Globus pallidus (tissue), 1 donor: ENCODE data around the gene SEMA4C.
A peak's percentile ranks its signal among the peaks of the same experiment; 100 is the strongest.
"Not testable (repeated sequence)": the region's sequence is repeated elsewhere in the genome, so short reads cannot be mapped to it uniquely, and the experiment has no call there.

Source experiments
- DNase-seq: peaks from one replicate; pipeline ENCODE4 v3.0.0-alpha.2; 2015; ENCODE audit warnings: low spot score

The SEMA4C gene

DNA sequence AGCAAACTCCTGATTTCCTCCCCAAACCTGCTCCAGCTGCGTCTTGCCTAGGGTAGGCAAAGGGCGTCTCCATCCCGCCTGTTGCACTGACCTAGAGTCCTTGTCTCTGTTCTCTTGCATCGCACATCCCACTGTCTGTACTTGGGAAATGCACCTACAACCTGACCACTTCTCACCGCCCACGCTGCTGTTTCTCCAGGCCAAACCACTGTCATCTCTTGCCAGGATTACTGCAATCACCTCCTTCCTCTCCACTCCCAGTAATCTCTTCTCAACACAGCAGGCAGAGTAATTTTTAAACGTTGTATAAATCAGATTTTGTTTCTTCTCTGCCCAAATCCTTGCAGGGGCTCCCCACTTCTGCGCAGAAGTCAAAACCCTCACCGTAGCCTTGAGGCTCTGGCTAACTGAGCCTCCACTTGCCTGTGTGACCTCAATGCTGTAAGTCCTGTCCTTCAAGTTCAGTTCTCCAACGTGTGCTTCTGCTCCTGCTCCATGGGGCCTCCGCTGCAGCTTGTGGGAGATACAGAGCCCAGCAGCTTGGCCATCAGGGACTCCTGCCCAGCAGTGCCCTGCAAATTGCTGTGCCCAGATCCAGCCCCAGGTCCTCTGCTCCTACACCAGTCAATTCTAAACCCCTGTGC lies 27.7 kb upstream of the SEMA4C start:
- DNase-seq = no peak

DNA sequence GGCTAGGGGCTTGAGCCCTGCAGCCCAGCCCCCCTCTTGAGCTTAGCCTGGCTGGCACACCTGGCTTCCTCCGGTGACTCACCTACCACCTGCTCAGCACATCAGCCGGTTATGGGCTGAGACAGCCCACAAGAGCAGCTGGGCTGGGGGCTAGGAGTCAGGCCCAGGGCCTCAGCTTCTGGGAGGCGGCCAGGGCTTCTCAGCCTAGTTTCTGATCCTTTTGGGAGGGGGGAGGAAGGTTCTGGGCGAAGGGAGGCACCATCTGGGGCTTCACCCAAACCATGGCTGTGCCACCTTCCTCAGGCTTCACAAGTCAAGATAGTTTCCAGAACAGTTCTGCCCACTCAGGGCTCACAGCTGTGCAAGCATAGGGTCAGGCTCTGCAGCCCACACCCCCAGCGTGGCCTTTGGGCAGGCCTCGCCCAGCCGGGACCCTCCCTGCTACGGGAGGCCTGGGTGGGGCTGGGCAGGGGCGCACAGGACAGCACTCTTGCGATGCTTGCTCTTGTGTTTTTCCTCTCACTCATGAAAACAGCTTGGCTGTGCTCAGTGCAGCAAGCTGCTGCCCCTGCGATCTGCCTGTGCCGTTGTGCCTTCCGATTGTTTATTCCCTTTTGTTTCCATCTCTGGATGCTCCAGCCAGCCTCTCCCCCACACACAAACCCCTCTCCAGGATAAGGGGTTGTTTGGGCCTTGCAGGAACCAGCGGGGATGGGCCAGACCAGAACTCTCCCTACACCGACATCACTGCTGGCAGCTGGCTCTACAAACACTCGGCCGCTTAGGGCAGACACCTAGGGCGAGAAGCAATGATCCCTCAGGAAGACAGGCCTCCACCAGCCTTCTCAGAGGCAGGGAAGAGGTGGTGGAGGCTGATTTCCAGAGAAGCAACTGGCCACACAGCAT lies 26.1 kb upstream of the SEMA4C start:
- DNase-seq = no peak

GRCh38 chr2:96895032-96895745 lies 25.3 kb upstream of the SEMA4C start:
- DNase-seq = peak; percentile 76

DNA sequence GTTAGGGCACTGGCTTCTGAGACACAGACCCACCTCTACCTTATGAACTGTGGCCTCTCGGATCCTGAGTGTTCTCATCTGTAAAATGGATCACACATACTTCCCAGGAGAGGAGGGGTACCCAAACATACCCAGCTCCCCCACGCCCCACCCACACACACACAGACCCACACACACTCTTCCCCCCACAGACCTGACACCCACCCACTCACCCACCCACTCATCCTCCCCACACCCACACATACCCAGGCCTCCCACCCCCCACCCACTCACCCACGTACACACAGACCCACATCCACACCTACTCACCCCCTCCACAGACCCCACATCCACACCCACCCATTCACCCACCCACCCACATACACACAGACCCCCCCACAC lies 24.3 kb upstream of the SEMA4C start:
- no peak for DNase-seq

DNA sequence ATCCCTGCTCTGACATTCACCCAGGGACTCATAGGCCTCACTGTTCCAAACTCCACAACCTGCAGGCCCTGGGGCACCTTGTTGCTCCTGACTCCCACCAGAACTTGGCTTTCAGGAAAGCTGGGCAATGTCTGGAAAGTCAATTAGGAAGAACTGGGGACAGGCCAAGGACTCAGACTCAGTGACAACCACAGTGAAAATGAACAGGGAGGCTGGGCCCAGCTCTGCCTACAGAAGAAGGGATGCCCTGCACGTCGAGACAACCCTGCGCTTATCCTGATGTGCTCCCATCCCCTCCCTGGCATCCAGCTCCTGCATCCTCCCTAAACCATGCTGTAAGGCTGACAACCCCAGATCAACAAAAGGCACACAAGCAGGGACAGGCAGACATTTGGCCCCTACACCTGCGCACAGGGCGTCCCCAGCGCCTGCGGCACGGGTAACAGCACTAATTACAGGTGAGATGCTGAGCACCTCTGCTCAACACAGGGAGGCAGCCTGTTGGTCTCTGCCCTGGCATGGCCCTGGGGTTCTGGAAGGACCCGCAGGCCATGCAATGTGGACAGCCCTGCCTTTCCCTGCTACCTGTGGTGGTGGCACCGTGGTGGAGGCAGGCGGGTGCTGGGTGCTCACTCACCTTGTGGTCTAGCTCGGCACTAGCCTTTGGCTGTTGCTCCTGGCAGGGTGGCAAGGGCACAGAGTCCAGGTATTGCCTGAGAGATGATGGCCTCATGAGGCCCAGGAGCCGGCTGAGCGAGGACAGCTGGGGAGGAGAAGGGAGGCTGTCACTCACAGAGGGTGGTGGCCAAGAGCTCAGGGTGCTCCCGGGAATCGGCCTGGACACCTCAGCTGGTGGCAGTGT lies 23.6 kb upstream of the SEMA4C start:
- no peak for DNase-seq

DNA sequence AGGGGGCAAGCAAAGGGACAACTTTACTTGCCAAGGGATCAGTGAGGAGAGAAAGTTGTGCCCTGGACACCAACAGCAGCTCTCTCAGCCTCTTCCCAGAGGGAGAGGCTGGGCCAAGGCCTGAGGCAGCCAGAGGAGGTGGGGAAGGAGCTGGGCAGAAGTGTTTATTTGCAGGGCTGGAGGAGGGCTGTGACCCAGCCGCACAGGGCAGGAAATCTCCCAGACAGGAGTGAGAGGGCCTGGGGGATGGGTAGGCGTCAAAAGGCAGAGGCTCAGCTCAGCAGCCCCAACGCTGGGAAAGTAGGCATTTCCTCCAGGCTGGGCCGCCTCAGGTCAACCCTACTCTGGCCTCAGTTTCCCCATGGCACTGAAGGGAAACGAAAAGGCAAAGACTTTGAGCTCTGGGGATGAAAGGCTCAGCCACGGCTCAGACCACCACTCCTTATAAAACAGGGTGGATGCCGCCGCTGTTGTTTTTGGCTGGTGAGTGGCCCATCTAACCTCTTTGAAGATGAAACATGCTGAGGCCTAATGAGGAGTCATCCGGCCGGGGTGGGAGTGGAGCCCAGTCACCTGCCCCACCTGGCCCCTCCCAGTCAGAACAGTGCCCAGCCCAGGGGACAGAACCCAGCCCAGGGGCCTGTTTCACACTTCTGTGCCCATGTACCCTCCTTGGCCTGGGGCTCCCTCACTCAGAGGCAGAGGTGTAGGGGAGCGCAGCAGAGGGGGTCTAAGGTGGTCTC lies 21.9 kb upstream of the SEMA4C start:
- no peak for DNase-seq

- DNase-seq = no peak
These were observed 21.0 kb upstream of the SEMA4C start for GRCh38 chr2:96890726-96891385.

DNA sequence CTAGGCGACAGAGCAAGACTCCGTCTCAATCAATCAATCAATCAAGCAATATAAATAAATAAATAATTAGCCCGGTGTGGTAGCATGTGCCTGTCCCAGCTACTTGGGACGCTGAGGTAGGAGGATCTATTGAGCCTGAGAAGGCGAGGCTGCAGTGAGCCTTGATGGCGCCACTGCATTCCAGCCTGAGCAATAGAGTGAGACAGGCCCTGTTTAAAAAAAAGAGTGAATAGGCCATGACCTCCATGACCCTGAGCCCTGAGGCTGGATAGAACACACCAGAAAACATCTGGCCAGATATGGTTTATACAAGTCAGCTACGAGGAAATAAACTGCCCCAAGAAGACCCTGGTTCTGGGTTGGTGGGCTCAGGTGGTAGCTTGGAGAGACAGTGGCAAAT lies 20.4 kb upstream of the SEMA4C start:
- no peak for DNase-seq

GRCh38 chr2:96889502-96889901 lies 19.6 kb upstream of the SEMA4C start:
- not testable (repeated sequence) for DNase-seq

GRCh38 chr2:96888072-96889011 lies 18.5 kb upstream of the SEMA4C start:
- peak; percentile 89 for DNase-seq

DNA sequence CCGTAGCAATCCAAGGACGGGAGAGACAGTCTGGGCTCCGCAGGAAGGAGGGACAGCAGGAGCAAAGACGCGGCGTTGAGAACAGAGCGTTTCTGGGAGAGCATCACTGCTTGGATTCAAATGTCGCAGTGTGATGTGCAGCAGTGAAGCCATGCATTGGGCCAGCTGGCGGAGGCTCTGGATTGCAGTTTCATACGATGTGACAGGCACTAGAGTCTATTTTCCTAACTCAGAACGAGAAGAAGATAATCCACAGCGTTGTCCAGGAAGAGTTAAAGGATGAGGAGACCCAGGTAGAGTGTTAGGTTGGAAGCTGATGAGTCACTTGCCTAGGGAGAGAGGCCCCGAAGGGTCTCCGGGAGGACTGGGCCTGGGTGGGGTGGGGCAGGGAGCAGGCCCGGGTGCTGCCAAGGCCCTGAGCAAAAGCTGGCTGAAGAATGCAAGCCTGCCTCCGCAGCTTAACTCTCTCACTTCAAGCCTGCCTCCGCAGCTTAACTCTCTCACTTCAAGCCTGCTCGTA lies 17.7 kb upstream of the SEMA4C start:
- DNase-seq = no peak

DNA sequence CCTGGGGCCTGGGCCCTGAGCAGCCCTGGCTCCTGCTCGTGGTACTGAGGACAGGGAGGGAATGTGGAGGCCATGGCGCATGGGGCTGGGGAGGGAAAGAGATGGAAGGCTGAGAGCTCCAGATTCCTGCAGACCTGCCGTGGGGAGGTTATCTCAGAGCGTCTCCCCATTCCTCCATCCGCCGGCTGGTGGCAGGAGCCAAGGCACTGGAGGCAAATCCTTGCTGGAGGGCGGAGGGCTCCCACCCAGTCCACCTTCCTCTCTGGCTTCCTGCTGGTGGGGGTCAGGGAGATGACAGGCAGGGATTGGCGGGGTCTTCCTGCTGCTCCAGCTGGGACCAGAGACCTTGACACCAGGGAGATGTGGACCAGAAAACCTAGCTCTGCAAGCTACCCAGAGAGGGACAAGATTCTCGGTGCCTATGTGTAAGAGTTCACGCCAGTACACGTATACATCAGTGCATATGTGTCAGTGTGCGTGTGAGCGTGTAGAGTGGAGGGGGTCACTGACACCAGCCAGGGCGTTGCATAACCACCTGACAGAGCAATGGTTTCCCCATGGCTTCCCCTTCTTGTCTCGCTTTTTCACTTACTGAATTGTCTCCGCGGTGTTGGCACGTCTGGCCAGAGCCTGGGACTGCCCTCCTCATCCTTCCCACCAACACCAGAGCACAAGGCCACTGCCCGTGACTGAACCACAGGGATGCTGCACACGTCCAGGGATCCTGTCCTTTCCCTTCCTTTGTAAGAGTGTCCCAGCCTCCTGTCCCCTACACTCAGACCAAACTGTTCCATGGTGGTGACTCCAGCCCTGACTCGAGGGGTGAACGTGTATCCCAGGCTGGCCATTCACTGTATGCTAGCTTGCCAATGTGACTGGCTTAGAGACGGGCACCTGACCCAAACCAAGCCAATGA lies 15.8 kb upstream of the SEMA4C start:
- DNase-seq = no peak

DNA sequence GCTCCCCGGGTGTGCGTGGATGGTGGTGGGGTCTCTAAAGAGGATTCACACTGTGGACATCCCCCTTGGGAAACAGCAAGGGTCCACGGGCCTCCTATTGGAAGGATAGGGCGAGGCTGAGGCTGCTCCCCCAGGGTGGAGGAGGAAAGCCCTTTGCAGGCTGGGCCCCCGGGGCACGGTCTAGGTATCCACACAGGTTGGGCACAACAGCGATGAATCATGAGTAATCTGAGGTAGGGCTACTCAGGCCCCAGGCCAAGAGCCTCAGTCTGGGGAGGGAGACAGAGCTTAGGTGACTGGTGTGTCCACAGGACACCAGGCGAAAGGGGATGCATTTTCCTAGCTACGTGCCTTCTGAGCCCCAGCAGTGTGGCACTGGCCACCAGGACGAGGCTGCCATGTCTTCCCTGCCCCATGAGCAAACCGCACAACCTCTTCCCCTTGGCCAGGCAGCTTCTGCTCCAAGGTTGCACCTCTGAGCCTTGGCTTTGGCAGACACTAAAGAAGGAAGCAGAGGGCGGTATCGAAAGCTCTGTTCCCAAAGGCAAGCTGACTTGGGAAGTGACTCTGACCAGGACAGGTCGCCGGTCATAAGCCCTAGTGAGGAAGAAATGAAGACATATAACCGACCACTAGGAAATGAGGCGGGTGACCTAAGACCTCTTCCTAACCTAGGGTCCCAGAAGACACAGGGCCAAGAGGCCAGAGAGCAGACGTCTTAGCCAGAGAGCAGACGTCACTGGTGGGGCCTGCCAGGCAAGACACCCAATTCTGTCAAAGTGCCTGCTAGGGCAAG lies 14.6 kb upstream of the SEMA4C start:
- no peak for DNase-seq

- no peak for DNase-seq
These were observed 13.4 kb upstream of the SEMA4C start for GRCh38 chr2:96883306-96883705.

GRCh38 chr2:96882906-96883305 lies 13.0 kb upstream of the SEMA4C start:
- DNase-seq = no peak

GRCh38 chr2:96882230-96882629 lies 12.3 kb upstream of the SEMA4C start:
- no peak for DNase-seq
